Measurements from ENCODE around the gene SPRED2. TPM values are rescaled to one million over a fixed set of nuclear protein-coding genes. Genes with fewer than 3 reads are reported as not detected.

Gene SPRED2, protein sequence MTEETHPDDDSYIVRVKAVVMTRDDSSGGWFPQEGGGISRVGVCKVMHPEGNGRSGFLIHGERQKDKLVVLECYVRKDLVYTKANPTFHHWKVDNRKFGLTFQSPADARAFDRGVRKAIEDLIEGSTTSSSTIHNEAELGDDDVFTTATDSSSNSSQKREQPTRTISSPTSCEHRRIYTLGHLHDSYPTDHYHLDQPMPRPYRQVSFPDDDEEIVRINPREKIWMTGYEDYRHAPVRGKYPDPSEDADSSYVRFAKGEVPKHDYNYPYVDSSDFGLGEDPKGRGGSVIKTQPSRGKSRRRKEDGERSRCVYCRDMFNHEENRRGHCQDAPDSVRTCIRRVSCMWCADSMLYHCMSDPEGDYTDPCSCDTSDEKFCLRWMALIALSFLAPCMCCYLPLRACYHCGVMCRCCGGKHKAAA
- total RNA-seq (10 to 100 TPM in 3 of 5 donors, 1 to 10 TPM in 2; 6.4 to 23.3 (median 12.9) TPM), polyA plus RNA-seq (10 to 100 TPM in 2 of 3 donors, 1 to 10 TPM in 1; 7.0 to 21.1 (median 10.1) TPM)
- long read RNA-seq, donor 1, full-length matches to known transcripts, result 3 of 3 reads
- long read RNA-seq, donor 1, partial matches to known transcripts, result 0 of 3 reads
- long read RNA-seq, donor 1, other reads (novel, unspliced or antisense), result 0 of 3 reads
- long read RNA-seq, donor 2, full-length matches to known transcripts, result 2 of 2 reads
- long read RNA-seq, donor 2, partial matches to known transcripts, result 0 of 2 reads
- long read RNA-seq, donor 2, other reads (novel, unspliced or antisense), result 0 of 2 reads
- long read RNA-seq, donor 3, full-length matches to known transcripts, result 4 of 4 reads
- long read RNA-seq, donor 3, partial matches to known transcripts, result 0 of 4 reads
- long read RNA-seq, donor 3, other reads (novel, unspliced or antisense), result 0 of 4 reads
- long read RNA-seq, donor 4, result 0 reads
- long read RNA-seq, donor 5, full-length matches to known transcripts, result 6 of 6 reads
- long read RNA-seq, donor 5, partial matches to known transcripts, result 0 of 6 reads
- long read RNA-seq, donor 5, other reads (novel, unspliced or antisense), result 0 of 6 reads
- long read RNA-seq, donor 6, result 0 reads
- long read RNA-seq, donor 7, full-length matches to known transcripts, result 6 of 6 reads
- long read RNA-seq, donor 7, partial matches to known transcripts, result 0 of 6 reads
- long read RNA-seq, donor 7, other reads (novel, unspliced or antisense), result 0 of 6 reads
- long read RNA-seq, donor 8, full-length matches to known transcripts, result 4 of 4 reads
- long read RNA-seq, donor 8, partial matches to known transcripts, result 0 of 4 reads
- long read RNA-seq, donor 8, other reads (novel, unspliced or antisense), result 0 of 4 reads
- long read RNA-seq, donor 9, result 0 reads
- long read RNA-seq, donor 10, result 0 reads

DNA sequence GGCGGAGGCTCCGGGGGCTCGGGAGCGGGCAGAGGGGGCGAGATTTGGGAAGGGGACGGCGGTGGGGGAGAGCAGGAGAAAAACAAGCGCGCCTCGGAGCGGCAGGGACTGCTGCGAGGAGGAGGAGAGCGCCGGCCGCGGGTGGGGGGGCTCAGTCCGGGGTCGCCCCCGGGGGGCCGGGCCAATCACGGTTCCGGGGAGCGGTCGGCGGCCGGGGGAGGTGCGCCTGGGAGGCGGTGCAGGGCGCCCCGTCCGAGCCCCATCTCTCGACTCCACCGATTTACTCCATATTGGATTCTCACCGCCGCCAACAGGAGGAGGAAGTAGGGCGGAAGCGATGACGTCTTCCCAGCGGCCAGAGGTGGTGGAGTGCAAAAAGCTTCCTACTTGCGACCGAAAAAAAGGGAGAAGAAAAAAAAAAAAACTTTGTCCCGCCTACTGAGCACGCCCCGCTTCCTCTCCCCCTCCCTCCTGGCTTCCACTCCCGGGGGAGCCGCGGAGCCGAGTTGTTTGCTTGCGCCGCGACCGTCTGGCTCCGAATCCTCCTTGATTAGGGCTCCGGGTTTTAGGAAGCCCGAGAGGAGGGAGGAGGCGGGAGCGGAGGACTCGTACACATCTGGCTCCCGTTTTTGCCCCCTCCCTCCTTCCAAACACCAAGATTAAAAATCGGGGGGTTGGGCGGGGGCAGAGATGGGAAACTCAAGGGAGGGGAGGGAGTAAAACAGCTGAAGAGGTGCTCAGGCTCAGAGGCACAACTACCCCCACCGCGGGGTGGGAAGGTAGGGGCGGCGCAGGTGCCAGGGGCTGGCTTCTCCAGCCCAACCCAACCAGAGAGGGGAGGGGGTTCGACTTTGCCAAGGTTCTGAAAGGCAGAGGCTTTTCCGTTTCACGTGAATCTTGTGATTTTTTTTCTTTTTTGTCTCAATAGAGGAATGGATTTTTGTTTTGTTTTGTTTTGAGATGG is at the start of gene SPRED2:
TSS of gene SPRED2 (minus strand) at position 373 of the 964 bp plus-strand sequence. CDS start 612 bp downstream, outside the sequence.
- intact Hi-C loops (cut with DNase I; ENCODE audit: low total_unique reads), result loop anchor here (10.0 kb wide), 1 partner anchor 168 kb away; no protein-coding TSS in a partner anchor
- Histone ChIP-seq H3K4me1 (peaks cover 4 to 42% (median 35%) of the 10 kb centered on the region in 4 donors), H3K4me3 (peak within 1 kb of the TSS; percentile 74 to 93 (median 79)), H3K36me3 (no peaks in the 10 kb centered on the region), H3K9me3 (no peaks in the 10 kb centered on the region), H3K27ac (peak within 1 kb of the TSS; percentile 93 to 98 (median 97)), H3K27me3 (no peaks in the 10 kb centered on the region)
- DNase-seq, result peak; percentile 90 to 98
- no peak for TF ChIP-seq EP300 (IDR thresholded peaks at IDR 0.05)
- TF ChIP-seq, protein P1, sequence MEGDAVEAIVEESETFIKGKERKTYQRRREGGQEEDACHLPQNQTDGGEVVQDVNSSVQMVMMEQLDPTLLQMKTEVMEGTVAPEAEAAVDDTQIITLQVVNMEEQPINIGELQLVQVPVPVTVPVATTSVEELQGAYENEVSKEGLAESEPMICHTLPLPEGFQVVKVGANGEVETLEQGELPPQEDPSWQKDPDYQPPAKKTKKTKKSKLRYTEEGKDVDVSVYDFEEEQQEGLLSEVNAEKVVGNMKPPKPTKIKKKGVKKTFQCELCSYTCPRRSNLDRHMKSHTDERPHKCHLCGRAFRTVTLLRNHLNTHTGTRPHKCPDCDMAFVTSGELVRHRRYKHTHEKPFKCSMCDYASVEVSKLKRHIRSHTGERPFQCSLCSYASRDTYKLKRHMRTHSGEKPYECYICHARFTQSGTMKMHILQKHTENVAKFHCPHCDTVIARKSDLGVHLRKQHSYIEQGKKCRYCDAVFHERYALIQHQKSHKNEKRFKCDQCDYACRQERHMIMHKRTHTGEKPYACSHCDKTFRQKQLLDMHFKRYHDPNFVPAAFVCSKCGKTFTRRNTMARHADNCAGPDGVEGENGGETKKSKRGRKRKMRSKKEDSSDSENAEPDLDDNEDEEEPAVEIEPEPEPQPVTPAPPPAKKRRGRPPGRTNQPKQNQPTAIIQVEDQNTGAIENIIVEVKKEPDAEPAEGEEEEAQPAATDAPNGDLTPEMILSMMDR (IDR thresholded peaks at IDR 0.05), result peak in 1 of 7 experiments; percentile 24
- peak in 1 of 4 donors; percentile 5 for TF ChIP-seq POLR2A (IDR thresholded peaks at IDR 0.05)
- peak; percentile 72 to 92 (median 89) for TF ChIP-seq POLR2AphosphoS5 (IDR thresholded peaks at IDR 0.05)
- 1% methylated on average over 54 to 68 of the region's 68 CpGs for WGBS, 5 donors

GRCh38 chr2:65481961-65482360 is 49.6 kb upstream of the SPRED2 start:
- no peaks in the 10 kb centered on the region for H3K36me3 ChIP-seq
- H3K4me3 ChIP-seq, result no peak overlapping the region
- TF ChIP-seq, protein P1 (IDR thresholded peaks at IDR 0.05), result no peak
- TF ChIP-seq EP300 (IDR thresholded peaks at IDR 0.05), result no peak
- TF ChIP-seq POLR2AphosphoS5 (IDR thresholded peaks at IDR 0.05), result no peak
- TF ChIP-seq POLR2A (IDR thresholded peaks at IDR 0.05), result no peak
- intact Hi-C loops (cut with DNase I; ENCODE audit: low total_unique reads), result no loop called here
- H3K27ac ChIP-seq, result no peak overlapping the region
- DNase-seq, result no peak
- H3K27me3 ChIP-seq, result no peaks in the 10 kb centered on the region
- no peaks in the 10 kb centered on the region for H3K9me3 ChIP-seq
- 96 to 100% (median 100%) methylated on average over 2 of the region's 2 CpGs for WGBS, 5 donors
- H3K4me1 ChIP-seq, result no peaks in the 10 kb centered on the region

- 63 to 73% (median 69%) methylated on average over 12 of the region's 12 CpGs for WGBS, 5 donors
- no peaks in the 10 kb centered on the region for H3K4me1 ChIP-seq
- H3K4me3 ChIP-seq, result no peak overlapping the region
- peak in 1 of 2 donors; percentile 27 for DNase-seq
- peaks cover 0 to 16% (median 6%) of the 10 kb centered on the region in 4 donors for H3K9me3 ChIP-seq
- no peaks in the 10 kb centered on the region for H3K27me3 ChIP-seq
- intact Hi-C loops (cut with DNase I; ENCODE audit: low total_unique reads), result no loop called here
- H3K36me3 ChIP-seq, result no peaks in the 10 kb centered on the region
- H3K27ac ChIP-seq, result no peak overlapping the region
- no peak for TF ChIP-seq POLR2AphosphoS5 (IDR thresholded peaks at IDR 0.05)
- TF ChIP-seq, protein P1 (IDR thresholded peaks at IDR 0.05), result no peak
- no peak for TF ChIP-seq POLR2A (IDR thresholded peaks at IDR 0.05)
- no peak for TF ChIP-seq EP300 (IDR thresholded peaks at IDR 0.05)
Observed at GRCh38 chr2:65479524-65479923, 47.1 kb upstream of the SPRED2 start.

Measured in stomach (tissue), 19 donors.